GM12801 (cell line): ENCODE data around the gene CEP152.

Experiments
- TF ChIP-seq, protein P1 (sequence below): IDR thresholded peaks from one replicate; pipeline ENCODE4 v1.5.1; 2011; ENCODE audit warnings: control low read depth; ENCODE audit not compliant: insufficient read length; ENCODE audit errors: extremely low read depth

The CEP152 gene

GRCh38 chr15:48761393-48762158, 49.3 kb downstream of the CEP152 start:
- TF ChIP-seq, protein P1, sequence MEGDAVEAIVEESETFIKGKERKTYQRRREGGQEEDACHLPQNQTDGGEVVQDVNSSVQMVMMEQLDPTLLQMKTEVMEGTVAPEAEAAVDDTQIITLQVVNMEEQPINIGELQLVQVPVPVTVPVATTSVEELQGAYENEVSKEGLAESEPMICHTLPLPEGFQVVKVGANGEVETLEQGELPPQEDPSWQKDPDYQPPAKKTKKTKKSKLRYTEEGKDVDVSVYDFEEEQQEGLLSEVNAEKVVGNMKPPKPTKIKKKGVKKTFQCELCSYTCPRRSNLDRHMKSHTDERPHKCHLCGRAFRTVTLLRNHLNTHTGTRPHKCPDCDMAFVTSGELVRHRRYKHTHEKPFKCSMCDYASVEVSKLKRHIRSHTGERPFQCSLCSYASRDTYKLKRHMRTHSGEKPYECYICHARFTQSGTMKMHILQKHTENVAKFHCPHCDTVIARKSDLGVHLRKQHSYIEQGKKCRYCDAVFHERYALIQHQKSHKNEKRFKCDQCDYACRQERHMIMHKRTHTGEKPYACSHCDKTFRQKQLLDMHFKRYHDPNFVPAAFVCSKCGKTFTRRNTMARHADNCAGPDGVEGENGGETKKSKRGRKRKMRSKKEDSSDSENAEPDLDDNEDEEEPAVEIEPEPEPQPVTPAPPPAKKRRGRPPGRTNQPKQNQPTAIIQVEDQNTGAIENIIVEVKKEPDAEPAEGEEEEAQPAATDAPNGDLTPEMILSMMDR: no peak

DNA sequence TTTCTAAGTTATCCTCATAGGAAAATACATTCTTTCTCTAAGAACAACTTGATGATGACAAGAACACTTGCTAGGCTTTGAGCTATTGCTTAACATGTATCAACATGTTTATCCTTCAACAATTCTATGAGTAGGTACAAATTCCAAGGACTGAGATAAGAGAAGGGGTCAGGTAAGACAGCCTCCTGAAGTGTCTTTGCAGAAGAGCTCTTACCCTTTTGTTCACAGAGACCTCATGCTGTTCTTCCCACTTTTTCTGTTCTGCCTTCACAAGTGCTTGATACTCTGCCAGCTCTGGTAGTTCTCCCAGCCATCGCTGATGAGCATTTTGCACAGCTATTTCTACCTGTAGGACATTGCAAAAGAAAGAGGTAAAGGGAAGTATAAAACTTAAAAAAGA, 50.9 kb downstream of the CEP152 start:
- TF ChIP-seq, protein P1: no peak

- TF ChIP-seq, protein P1: no peak
Measured at GRCh38 chr15:48757661-48758060, 53.2 kb downstream of the CEP152 start.

GRCh38 chr15:48754011-48754410, 56.9 kb downstream of the CEP152 start:
- TF ChIP-seq, protein P1: no peak

DNA sequence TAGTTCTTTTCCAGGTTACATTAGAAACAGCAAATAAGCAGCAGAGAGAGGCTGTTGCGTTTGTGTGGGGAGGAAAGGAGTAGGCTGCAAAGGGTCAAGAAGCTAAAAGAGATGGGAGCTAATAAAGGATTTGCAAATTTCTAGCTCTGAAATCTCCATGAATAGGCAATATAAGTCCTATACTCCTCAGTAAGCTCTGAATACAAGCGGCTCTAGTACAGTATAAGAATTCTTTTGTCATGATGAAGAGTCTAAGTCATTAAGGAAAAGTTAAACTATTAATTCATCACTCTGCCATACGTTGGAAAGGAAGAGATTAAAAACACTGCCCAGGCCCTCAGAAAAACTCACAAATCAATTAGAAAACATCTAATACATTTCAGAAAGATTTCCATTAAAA, 59.3 kb downstream of the CEP152 start:
- TF ChIP-seq, protein P1: no peak

GRCh38 chr15:48748535-48748934, 62.3 kb downstream of the CEP152 start:
- TF ChIP-seq, protein P1: no peak

DNA sequence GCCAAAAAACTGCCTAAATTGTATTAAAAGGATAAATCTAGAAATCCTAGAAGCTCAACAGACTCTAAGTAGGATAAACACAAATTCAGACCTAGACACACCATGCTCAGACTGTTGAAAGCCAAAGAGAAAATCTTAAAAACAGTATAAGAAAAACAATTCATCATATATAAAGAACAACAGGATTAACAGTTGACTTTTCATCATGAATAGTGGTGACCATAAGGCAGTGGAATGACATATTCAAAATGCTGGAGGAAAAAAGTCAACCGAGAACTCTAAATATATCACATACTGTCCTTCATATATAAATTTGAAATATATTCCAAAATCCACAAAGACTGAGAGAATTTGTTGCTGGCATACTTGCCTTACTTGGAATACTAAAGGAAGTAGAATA, 77.3 kb downstream of the CEP152 start:
- TF ChIP-seq, protein P1: no peak

DNA sequence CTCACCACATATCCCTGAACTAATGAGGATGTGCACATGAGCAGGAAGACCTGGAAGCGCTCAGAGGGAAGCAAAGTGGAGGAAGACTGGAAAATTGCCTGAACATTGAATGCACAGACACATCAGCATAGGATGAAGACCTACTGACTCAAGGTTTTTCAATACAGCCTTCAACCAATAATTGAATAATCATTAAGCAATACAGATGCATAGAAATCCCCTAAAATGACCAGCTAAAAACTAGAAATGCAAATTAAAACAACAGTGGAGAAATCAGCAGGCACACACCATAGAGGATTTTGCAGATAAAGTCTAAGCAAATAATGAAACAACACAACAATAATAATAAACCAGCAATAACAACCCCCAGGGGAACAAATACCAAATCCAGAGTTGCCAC, 80.4 kb downstream of the CEP152 start:
- TF ChIP-seq, protein P1: no peak
